Measurements from ENCODE around the gene TMTC1. TPM values are rescaled to one million over a fixed set of nuclear protein-coding genes. Genes with fewer than 3 reads are reported as not detected.
"Not testable (repeated sequence)": the region's sequence is repeated elsewhere in the genome, so short reads cannot be mapped to it uniquely, and the experiment has no call there.

TMTC1 gene
- total RNA-seq, 1 donor from 2014 or later, result 33.2 TPM

DNA sequence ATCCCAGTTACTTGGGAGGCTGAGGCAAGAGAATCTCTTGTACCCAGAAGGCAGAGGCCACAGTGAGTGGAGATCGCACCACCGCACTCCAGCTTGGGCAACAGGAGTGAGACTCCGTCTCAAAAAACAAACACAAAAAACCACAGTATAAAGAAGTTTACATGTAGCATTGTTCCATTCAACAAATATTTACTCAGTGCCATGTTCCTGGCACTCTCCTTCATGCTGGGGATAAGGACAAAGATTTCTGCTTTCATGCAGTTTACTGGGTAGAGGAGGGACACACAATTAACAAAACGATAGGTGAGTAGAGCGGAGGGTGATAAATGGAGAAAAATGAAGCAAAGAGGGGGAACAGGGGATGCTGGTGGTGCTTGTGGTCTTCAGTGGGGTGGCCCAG lies 218.0 kb downstream of the TMTC1 start:
- no peak for DNase-seq (ENCODE audit: low spot score)

DNA sequence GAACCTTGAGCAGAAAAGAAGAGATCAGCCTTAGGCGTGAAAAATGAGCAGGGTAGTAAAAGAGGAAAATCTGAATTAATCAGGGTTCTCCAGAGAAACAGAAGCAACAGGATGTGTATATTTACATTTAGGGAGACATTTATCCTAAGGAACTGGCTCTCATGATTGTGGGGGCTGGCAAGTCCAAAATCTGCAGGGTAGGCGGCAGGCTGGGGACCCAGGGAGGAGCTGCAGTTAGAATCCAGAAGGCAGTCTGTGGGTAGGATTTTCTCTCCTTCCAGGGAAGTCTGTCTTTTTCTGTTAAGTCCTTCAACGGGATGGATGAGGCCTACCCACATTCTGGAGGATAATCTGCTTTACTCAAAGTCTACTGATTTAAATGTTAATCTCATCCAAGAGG lies 218.8 kb downstream of the TMTC1 start:
- intact Hi-C loops (cut with DNase I), result loop anchor here (10.0 kb wide), 1 partner anchor 160 kb away; no protein-coding TSS in a partner anchor
- DNase-seq (ENCODE audit: low spot score), result no peak

More for the DNA sequence above, 218.0 kb downstream of the TMTC1 start:
- intact Hi-C loops (cut with DNase I), result loop anchor here (10.0 kb wide), 1 partner anchor 159 kb away; no protein-coding TSS in a partner anchor

GRCh38 chr12:29563636-29564035 lies 220.1 kb downstream of the TMTC1 start:
- intact Hi-C loops (cut with DNase I), result loop anchor here (2.0 to 10.0 kb wide), 2 partner anchors 15 to 161 kb away; no protein-coding TSS in a partner anchor
- no peak for DNase-seq (ENCODE audit: low spot score)

DNA sequence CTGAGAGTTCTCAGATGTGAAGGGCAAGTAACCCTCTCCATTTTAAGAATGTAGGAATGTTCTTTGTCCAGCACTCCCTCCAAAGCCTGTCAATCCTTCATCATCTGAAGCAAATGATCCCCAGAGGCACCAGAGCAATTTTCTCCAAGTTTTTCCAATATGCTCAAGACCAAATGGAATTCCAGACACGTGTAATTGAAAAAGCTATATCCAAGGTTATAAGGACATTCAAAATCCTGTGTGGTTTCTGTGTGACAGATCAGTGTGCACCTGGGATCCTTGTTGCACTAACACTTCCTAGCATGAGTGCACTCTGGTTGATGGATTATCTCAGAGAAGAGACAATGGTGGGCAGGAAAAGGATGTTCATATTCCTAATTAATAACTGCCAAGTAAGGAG lies 220.7 kb downstream of the TMTC1 start:
- intact Hi-C loops (cut with DNase I), result loop anchor here (2.0 to 10.0 kb wide), 2 partner anchors 16 to 162 kb away; no protein-coding TSS in a partner anchor
- DNase-seq (ENCODE audit: low spot score), result no peak

GRCh38 chr12:29562110-29562804 lies 221.5 kb downstream of the TMTC1 start:
- no peak for DNase-seq (ENCODE audit: low spot score)
- intact Hi-C loops (cut with DNase I), result loop anchor here (2.0 to 10.0 kb wide), 2 partner anchors 17 to 163 kb away; no protein-coding TSS in a partner anchor

DNA sequence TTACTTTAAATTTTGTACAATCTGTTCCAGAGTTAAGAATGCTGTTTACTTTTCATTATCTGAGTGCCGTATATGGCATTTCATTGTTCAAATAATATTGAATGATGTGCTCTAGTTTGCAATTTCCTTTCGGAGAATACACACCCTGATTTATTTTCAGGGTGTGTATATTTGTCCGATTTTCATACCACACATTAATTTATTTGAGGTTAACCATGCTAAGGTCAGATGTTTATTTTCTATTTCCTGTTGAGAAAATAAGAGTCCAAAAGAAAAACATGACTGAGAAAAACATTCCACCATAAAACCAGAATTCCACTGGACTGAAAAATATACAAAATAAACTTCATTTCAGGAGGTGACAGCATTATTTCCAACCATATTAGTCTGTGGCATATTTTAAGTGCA lies 222.1 kb downstream of the TMTC1 start:
- DNase-seq (ENCODE audit: low spot score), result no peak
- intact Hi-C loops (cut with DNase I), result loop anchor here (2.0 to 10.0 kb wide), 2 partner anchors 17 to 163 kb away; no protein-coding TSS in a partner anchor

DNA sequence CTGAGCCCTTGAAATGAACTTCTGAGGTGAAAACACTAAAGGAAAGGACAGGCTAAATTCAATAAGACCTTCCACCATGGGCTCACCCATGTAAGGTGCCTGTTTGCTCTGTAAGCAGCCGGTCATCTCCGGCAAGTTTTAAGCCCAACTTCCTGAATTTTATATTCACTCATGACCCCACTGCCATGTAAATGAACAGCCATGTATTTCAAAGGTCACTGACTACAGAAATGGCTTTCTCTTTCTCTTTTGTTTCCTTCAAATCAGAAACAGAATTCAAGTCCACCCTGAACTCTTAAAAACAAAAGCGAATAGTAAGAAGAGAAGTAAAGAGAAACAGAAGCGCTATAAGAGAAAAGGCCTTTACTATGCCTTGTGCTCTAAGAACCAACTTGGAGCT lies 224.5 kb downstream of the TMTC1 start:
- DNase-seq (ENCODE audit: low spot score), result no peak
- intact Hi-C loops (cut with DNase I), result loop anchor here (10.0 kb wide), 1 partner anchor 1246 kb away; no protein-coding TSS in a partner anchor

DNA sequence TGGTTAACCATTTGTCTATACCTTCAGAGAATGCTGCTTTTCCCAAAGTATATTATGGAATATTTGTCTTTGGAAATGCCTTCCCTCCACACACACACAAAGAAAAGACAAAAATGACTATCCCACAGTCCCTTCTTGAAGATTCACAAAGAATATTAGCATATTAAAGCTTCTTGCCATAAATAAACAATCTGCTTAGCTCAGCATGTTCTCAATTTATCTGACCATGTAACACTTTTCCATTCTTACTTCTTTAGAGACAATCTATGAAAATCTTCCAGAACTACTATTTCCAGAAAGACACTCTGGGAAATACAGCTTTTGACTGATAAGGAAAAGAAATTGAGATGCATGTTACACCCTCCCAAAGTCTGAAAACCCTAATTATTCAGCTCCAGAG lies 227.4 kb downstream of the TMTC1 start:
- intact Hi-C loops (cut with DNase I), result loop anchor here (10.0 kb wide), 1 partner anchor 1248 kb away; no protein-coding TSS in a partner anchor

DNA sequence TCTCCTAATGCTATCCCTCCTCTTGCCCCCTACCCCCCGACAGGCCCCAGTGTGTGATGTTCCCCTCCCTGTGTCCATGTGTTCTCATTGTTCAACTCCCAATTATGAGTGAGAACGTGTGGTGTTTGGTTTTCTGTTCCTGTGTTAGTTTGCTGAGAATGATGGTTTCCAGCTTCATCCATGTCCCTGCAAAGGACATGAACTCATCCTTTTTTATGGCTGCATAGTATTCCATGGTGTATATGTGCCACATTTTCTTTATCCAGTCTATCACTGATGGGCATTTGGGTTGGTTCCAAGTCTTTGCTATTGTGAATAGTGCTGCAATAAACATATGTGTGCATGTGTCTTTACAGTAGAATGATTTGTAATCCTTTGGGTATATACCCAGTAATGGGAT lies 228.3 kb downstream of the TMTC1 start:
- not testable (repeated sequence) for DNase-seq (ENCODE audit: low spot score)
- intact Hi-C loops (cut with DNase I), result loop anchor here (10.0 kb wide), 1 partner anchor 1249 kb away; no protein-coding TSS in a partner anchor

More for the DNA sequence above, 227.4 kb downstream of the TMTC1 start:
- DNase-seq (ENCODE audit: low spot score), result no peak

DNA sequence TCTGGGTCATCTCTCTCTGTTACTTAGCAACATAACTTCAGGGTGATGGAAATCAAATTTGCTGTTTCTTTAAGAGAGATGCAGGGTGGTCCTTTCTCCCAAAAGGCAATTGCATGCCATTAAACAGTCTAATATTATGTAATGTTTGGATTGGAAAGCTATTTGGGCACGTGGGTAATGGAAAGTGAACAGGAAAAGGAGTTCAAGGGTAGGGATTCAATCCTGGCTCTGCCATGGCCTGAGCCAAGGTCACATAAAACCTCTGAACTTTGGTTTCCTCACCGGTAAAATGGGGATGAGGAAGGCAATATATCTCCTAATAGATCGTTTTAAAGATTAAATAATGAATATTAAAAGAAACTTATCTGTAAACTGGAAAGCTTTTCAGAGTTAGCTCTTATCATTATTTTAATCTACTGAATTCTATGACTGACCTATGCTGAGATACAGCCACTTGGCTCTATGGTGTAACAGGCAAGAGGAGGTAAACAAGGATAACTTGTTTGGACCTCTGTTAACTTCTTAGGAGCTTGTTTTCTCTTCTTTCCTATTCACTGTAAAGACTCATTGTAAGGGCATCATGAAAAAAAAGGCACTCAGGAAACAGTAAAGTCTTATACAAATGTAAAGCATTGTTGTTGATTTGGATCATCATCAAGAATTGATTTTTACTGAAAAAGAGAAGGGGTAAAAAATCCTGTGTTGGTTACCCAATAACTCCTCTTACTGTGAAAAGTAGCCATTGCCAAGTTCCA lies 230.6 kb downstream of the TMTC1 start:
- no peak for DNase-seq (ENCODE audit: low spot score)
- intact Hi-C loops (cut with DNase I), result loop anchor here (5.0 to 10.0 kb wide), 4 partner anchors 89 to 1252 kb away; partner anchors contain the start of gene TMTC1

GRCh38 chr12:29552324-29552927 lies 231.3 kb downstream of the TMTC1 start:
- intact Hi-C loops (cut with DNase I), result loop anchor here (5.0 to 10.0 kb wide), 4 partner anchors 90 to 1252 kb away; partner anchors contain the start of gene TMTC1
- DNase-seq (ENCODE audit: low spot score), result peak; percentile 80

- intact Hi-C loops (cut with DNase I), result loop anchor here (5.0 to 10.0 kb wide), 4 partner anchors 90 to 1253 kb away; partner anchors contain the start of gene TMTC1
- no peak for DNase-seq (ENCODE audit: low spot score)
These were observed 231.9 kb downstream of the TMTC1 start for GRCh38 chr12:29551812-29552211.

DNA sequence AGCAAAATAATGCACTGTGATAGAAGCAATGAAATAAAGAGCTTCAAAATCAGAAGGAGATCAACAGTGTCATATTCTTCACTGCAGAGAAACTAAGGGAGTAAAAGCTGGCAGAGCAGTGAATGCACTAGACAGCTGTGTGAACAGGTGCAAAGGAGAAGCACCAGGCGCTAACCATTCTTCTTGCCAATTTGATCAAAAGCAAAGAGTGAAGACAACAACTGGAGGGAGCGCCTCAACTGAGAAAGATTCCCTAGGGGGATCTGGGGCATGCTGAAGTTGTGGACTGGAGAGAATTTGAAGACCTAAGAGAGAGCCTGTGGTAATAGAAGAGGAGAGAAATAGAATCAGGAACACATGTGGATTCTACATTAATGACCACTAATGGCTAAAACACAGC lies 235.9 kb downstream of the TMTC1 start:
- intact Hi-C loops (cut with DNase I), result no loop called here
- no peak for DNase-seq (ENCODE audit: low spot score)

DNA sequence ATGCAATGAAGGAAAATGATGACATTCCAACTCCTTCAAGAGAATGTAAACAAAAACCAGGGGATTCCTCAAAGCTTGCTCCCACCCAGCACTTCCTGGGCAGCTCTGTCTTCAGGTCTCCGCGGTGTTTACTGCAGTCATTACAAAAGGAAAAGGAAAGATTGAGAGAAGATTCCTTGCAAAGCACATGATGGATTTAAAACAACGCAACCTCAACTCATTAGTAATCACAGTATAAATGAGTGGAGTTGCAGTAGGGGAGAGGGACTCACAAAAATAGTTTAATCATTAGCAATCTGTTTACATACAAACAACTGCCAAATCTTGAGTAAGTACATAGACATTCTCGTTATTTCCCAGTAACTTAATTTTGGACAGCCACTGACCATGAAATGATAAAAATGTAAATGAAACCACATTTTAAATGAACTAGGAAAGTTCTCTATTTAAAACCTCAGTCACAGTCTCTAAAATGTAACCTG lies 236.6 kb downstream of the TMTC1 start:
- DNase-seq (ENCODE audit: low spot score), result no peak
- intact Hi-C loops (cut with DNase I), result no loop called here

DNA sequence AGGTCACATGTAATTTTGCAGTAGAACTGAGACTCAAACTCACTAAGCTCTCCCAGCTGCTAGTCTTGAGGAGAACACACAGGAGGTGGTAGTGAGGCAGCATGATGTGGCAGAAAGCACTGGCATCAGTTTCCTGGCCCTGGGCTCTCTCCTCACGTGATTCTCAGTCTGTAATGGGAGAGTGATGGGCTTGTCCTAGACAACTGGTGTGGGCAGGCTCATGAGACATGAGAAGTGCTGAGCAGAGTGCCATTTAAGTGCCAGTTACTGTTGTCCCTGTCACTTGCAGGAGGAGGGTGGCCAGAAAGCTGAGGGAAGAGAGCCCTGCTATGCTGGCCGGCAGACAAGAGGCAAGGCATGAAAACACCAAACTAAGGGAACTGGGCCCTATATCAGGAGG lies 237.7 kb downstream of the TMTC1 start:
- intact Hi-C loops (cut with DNase I), result no loop called here
- DNase-seq (ENCODE audit: low spot score), result no peak

- no peak for DNase-seq (ENCODE audit: low spot score)
- intact Hi-C loops (cut with DNase I), result no loop called here
These were observed 238.7 kb downstream of the TMTC1 start for GRCh38 chr12:29545102-29545467.

DNA sequence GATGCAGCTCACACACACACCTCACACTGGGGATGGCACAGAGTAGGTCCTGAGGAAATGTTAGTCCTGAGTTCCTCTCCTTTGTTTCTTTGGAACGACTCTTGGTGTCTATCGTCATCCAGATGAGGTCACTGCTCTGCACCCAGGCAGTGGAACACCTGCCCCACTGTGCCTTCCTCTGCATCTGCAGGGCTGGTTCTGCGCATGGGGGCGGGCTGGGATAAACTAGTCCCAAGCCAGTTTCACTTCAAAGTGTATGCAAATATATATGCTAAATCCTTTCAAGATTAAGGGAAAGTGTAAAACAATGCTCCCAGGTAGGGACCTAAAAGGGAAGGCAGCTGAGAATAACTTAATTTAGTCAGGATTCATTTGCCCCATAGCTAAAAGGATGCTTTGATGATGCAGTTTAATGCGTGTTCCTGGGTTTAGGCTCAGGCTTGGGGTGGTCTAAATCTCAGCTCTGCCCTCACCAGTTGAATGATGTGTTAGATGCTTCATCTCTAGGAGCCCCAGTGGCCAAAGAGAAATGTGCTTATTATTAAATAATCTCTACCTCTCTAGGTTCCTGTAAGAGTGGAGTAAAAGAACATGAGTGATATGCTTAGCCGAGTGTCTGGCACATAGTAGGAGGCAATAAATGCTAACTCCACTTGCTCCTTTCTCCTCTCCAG lies 239.2 kb downstream of the TMTC1 start:
- intact Hi-C loops (cut with DNase I), result no loop called here

DNA sequence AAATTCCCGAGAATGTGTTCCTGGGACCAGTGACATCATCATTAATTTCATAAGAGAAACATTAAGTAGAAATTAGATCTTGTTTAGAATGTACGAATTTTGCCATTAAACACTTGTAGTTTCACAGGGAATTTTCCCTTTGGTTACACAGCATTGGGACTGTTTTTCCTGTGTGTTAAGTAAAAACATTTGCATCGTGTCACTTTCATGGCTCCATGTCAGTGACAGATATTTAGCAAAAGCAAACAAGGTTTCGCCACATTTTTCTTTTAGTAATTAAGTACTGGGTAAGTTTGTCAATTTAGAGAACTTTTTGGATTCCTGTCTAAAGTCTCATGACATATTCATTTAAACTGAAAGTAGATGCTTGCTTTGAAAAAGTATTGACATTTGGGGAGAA lies 240.7 kb downstream of the TMTC1 start:
- DNase-seq (ENCODE audit: low spot score), result no peak
- intact Hi-C loops (cut with DNase I), result no loop called here

More for the DNA sequence above, 239.2 kb downstream of the TMTC1 start:
- DNase-seq (ENCODE audit: low spot score), result no peak

GRCh38 chr12:29537298-29537697 lies 246.4 kb downstream of the TMTC1 start:
- no peak for DNase-seq (ENCODE audit: low spot score)
- intact Hi-C loops (cut with DNase I), result no loop called here

All from cardiac septum (tissue), 1 donor.